HepG2 (cell line): Measurements from ENCODE around the gene SPATS2. TPM values are rescaled to one million over a fixed set of nuclear protein-coding genes. Genes with fewer than 3 reads are reported as not detected.

ENCODE experiments used
- FOSL1 ChIP-seq: sonication (generic); formaldehyde crosslinking; IDR thresholded peaks from 2 replicates; pipeline ENCODE4 v1.9.0; 2021; ENCODE audit warnings: missing genetic modification reagents, borderline replicate concordance
- KIAA2018 ChIP-seq: sonication (generic); formaldehyde crosslinking; IDR thresholded peaks from 2 replicates; pipeline ENCODE4 v1.5.0; 2020; ENCODE audit warnings: mild to moderate bottlenecking, missing genetic modification reagents, borderline replicate concordance
- MED8 ChIP-seq: sonication (generic); formaldehyde crosslinking; IDR thresholded peaks from 2 replicates; pipeline ENCODE4 v1.8.1; 2023; ENCODE audit warnings: mild to moderate bottlenecking, missing genetic modification reagents; ENCODE audit not compliant: insufficient replicate concordance
- MIXL1 ChIP-seq: IDR thresholded peaks from 2 replicates; pipeline ENCODE4 v1.6.1; 2016
- MLLT10 ChIP-seq: sonication (generic); formaldehyde crosslinking; IDR thresholded peaks from 2 replicates; pipeline ENCODE4 v1.4.0; 2020; ENCODE audit warnings: missing genetic modification reagents
- NFE2L1 ChIP-seq: sonication (generic); formaldehyde crosslinking; IDR thresholded peaks from 2 replicates; pipeline ENCODE4 v1.4.0; 2020; ENCODE audit warnings: missing genetic modification reagents, mild to moderate bottlenecking, borderline replicate concordance
- PAF1 ChIP-seq: IDR thresholded peaks from 2 replicates; pipeline ENCODE4 v1.6.1; 2016; ENCODE audit warnings: missing genetic modification reagents, missing compliant biosample characterization
- PHF8 ChIP-seq: sonication (generic); formaldehyde crosslinking; IDR thresholded peaks from 2 replicates; pipeline ENCODE4 v1.5.0; 2020; ENCODE audit warnings: missing genetic modification reagents
- REL ChIP-seq: sonication (generic); formaldehyde crosslinking; conservative IDR thresholded peaks from 2 replicates; pipeline ENCODE4 v1.8.0; 2022; ENCODE audit warnings: mild to moderate bottlenecking, missing genetic modification reagents, moderate library complexity
- THAP7 ChIP-seq: sonication (generic); formaldehyde crosslinking; IDR thresholded peaks from 2 replicates; pipeline ENCODE4 v1.8.1; 2023; ENCODE audit warnings: mild to moderate bottlenecking, missing genetic modification reagents
- ZFAT ChIP-seq: sonication (generic); formaldehyde crosslinking; conservative IDR thresholded peaks from 2 replicates; pipeline ENCODE4 v1.8.1; 2023; ENCODE audit warnings: missing genetic modification reagents, inconsistent platforms
- ZKSCAN8 ChIP-seq: IDR thresholded peaks from 2 replicates; pipeline ENCODE4 v1.6.1; 2016; ENCODE audit warnings: borderline replicate concordance, missing genetic modification reagents, missing compliant biosample characterization
- ZNF10 ChIP-seq: sonication (generic); formaldehyde crosslinking; IDR thresholded peaks from 2 replicates; pipeline ENCODE4 v1.4.0; 2020; ENCODE audit warnings: mild to moderate bottlenecking, low read depth, missing genetic modification reagents, borderline replicate concordance
- ZNF484 ChIP-seq: sonication (generic); formaldehyde crosslinking; IDR thresholded peaks from 2 replicates; pipeline ENCODE4 v1.5.1; 2020; ENCODE audit warnings: mild to moderate bottlenecking, low read depth, missing genetic modification reagents, borderline replicate concordance
- ZNF543 ChIP-seq: sonication (generic); formaldehyde crosslinking; IDR thresholded peaks from 2 replicates; pipeline ENCODE4 v1.4.0; 2020; ENCODE audit warnings: mild to moderate bottlenecking, missing genetic modification reagents
- polyA plus RNA-seq, 8 experiments: library from polyadenylated mRNA; depleted of rRNA in 3 of 8; stranded (reverse) in 7 of 8; unstranded in 1 of 8; fragments of >200 nt; fragmentation: Illumina TruSeq in 4 of 8; extraction: Trizol in 4 of 8; gene quantifications; 2 replicates each; pipeline versions ENCODE4 v1.2.1 to v1.2.3, GENCODE V29; 2011 to 2016; ENCODE audit warnings: low read depth in 4 of 8, missing spikeins in 1 of 8, mixed read lengths in 1 of 8; ENCODE audit not compliant: insufficient read depth in 1 of 8
- total RNA-seq, 5 experiments: library from RNA; depleted of rRNA; stranded (reverse); fragments of >200 nt; fragmentation: Illumina TruSeq; extraction: Trizol; gene quantifications; 2 replicates each; pipeline ENCODE4 v1.2.3, GENCODE V29; 2016; ENCODE audit warnings: low read depth in 1 of 5

SPATS2 gene
- total and polyA plus RNA-seq, 2 of the 13 experiments (the other 11 are each of a cell fraction or from before 2014, with no cell fraction given), result 19.3 to 28.1 TPM

GRCh38 chr12:49567611-49568441 is 200.6 kb downstream of the SPATS2 start, which contains the start of gene MCRS1 (continued):
- no peak for TF ChIP-seq THAP7 (CRISPR knock-in tag)
- no peak for TF ChIP-seq NFE2L1 (CRISPR knock-in tag)
- no peak for TF ChIP-seq MLLT10 (CRISPR knock-in tag)
- 0 out of 2 replicates have a peak, but pooled peaks have one; percentile 63 for TF ChIP-seq REL (CRISPR knock-in tag)
- no peak for TF ChIP-seq ZNF543 (CRISPR knock-in tag)
- TF ChIP-seq MED8, result no peak
- no peak for TF ChIP-seq FOSL1
- no peak for TF ChIP-seq ZKSCAN8 (CRISPR knock-in tag)
- TF ChIP-seq ZNF484 (CRISPR knock-in tag), result no peak
- TF ChIP-seq PAF1 (CRISPR knock-in tag), result no peak
- no peak for TF ChIP-seq ZNF10 (CRISPR knock-in tag)
- peak; percentile 99 for TF ChIP-seq PHF8 (CRISPR knock-in tag)
- no peak for TF ChIP-seq ZFAT (CRISPR knock-in tag)
- TF ChIP-seq MIXL1, result no peak; the same call in 1 of the 2 replicates
- no peak for TF ChIP-seq KIAA2018 (CRISPR knock-in tag)
